ENCODE results near the gene NME3. TPM values are rescaled to one million over a fixed set of nuclear protein-coding genes. Genes with fewer than 3 reads are reported as not detected.

NME3 gene
- total and polyA plus RNA-seq, 9 of the 15 experiments (the other 6 are each of a cell fraction or from before 2014, with no cell fraction given), result 0.68 to 76.3 (median 11.5) TPM

DNA sequence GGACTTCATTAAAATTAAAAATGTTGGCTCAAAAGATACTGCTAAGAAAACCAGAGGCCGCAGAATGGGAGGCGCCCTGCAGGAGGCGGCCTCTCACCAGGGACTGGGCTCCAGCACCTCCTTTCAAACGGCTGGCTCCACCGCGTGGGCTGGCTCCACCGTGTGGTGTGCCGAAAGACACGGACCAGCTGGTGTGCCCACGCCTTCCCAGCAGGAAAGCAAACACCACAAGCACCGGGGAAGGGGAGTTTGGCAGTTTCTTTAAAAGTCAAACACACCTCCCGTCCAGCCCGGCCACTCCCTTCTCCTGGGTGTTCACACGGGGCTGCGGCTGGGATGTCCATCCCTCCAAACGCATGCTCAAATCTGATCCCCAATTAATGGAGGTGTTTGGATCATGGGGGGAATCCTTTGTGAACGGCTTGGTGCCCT lies 41.4 kb upstream of the NME3 start (continued):
- TF ChIP-seq REST (IDR thresholded peaks at IDR 0.05; ENCODE audit: borderline replicate concordance), result peak; percentile 77
- no peak for TF ChIP-seq REST (CRISPR knock-in tag; IDR thresholded peaks at IDR 0.05; ENCODE audit: low read depth)
- TF ChIP-seq, protein P1, sequence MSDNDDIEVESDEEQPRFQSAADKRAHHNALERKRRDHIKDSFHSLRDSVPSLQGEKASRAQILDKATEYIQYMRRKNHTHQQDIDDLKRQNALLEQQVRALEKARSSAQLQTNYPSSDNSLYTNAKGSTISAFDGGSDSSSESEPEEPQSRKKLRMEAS (CRISPR knock-in tag; IDR thresholded peaks at IDR 0.05), result peak; percentile 90
- 0 out of 2 replicates have a peak, but pooled peaks have one; percentile 31 for TF ChIP-seq ZNF592 (IDR thresholded peaks at IDR 0.05)
- TF ChIP-seq SAP30 (IDR thresholded peaks at IDR 0.05; ENCODE audit: borderline replicate concordance, insufficient read depth, low read depth, low read length, poor library complexity, severe bottlenecking), result no peak
- TF ChIP-seq ZKSCAN3 (CRISPR knock-in tag; IDR thresholded peaks at IDR 0.05), result no peak
- TF ChIP-seq ZNF398 (CRISPR knock-in tag; IDR thresholded peaks at IDR 0.05), result no peak
- no peak for TF ChIP-seq SREBF1 (IDR thresholded peaks at IDR 0.05; ENCODE audit: borderline replicate concordance, low read depth, low read length)
- no peak for TF ChIP-seq TCF7L2 (IDR thresholded peaks at IDR 0.05; ENCODE audit: low read depth, low read length)
- TF ChIP-seq, protein P2, sequence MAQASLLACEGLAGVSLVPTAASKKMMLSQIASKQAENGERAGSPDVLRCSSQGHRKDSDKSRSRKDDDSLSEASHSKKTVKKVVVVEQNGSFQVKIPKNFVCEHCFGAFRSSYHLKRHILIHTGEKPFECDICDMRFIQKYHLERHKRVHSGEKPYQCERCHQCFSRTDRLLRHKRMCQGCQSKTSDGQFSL (CRISPR knock-in tag; IDR thresholded peaks at IDR 0.05), result no peak
- TF ChIP-seq, protein P2 (tag; IDR thresholded peaks at IDR 0.05), result no peak
- TF ChIP-seq LEF1 (IDR thresholded peaks at IDR 0.05), result no peak
